ENCODE results near the gene SH3BP2. TPM values are rescaled to one million over a fixed set of nuclear protein-coding genes. Genes with fewer than 3 reads are reported as not detected.

The SH3BP2 gene
- polyA plus RNA-seq, 1 donor from 2014 or later = 87.9 TPM

GRCh38 chr4:2829933-2830451 is 37.1 kb downstream of the SH3BP2 start:
- Histone ChIP-seq H3K79me2 (replicated peaks; ENCODE audit: insufficient read depth, low read length) (no peaks in the 10 kb centered on the region), H3K9ac (ENCODE audit: low read length) (no peak overlapping the region), H3K4me2 (ENCODE audit: low read length) (no peak overlapping the region), H3K4me3 (ENCODE audit: low read length) (no peak overlapping the region), H2AFZ (ENCODE audit: low read depth, low read length) (no peak overlapping the region), H4K20me1 (ENCODE audit: insufficient read depth) (no peaks in the 10 kb centered on the region), H3K27ac (ENCODE audit: low read length) (no peak overlapping the region), H3K27me3 (ENCODE audit: insufficient read depth, low read depth, low read length) (no peaks in the 10 kb centered on the region), H3K9me3 (ENCODE audit: low read length) (no peaks in the 10 kb centered on the region), H3K36me3 (ENCODE audit: insufficient read depth, low read length) (no peaks in the 10 kb centered on the region), H3F3A (ENCODE audit: insufficient read depth, low read length, poor library complexity, severe bottlenecking) (no peaks in the 10 kb centered on the region), H3K9me2 (ENCODE audit: insufficient read depth, low read length) (no peaks in the 10 kb centered on the region)
- no peak for TF ChIP-seq EP300 (conservative IDR thresholded peaks at IDR 0.05; ENCODE audit: poor library complexity, severe bottlenecking)
- TF ChIP-seq RAD21 (conservative IDR thresholded peaks at IDR 0.05) = no peak
- no peak for TF ChIP-seq REST (IDR thresholded peaks at IDR 0.05; ENCODE audit: borderline replicate concordance)

GRCh38 chr4:2830632-2831610 is 38.0 kb downstream of the SH3BP2 start:
- Histone ChIP-seq H3K4me2 (ENCODE audit: low read length) (no peak overlapping the region), H3K27ac (ENCODE audit: low read length) (no peak overlapping the region), H3K36me3 (ENCODE audit: insufficient read depth, low read length) (no peaks in the 10 kb centered on the region), H3K9me2 (ENCODE audit: insufficient read depth, low read length) (no peaks in the 10 kb centered on the region), H3K9me3 (ENCODE audit: low read length) (no peaks in the 10 kb centered on the region), H4K20me1 (ENCODE audit: insufficient read depth) (no peaks in the 10 kb centered on the region), H3K27me3 (ENCODE audit: insufficient read depth, low read depth, low read length) (no peaks in the 10 kb centered on the region), H3F3A (ENCODE audit: insufficient read depth, low read length, poor library complexity, severe bottlenecking) (no peaks in the 10 kb centered on the region), H3K9ac (ENCODE audit: low read length) (no peak overlapping the region), H3K79me2 (replicated peaks; ENCODE audit: insufficient read depth, low read length) (no peaks in the 10 kb centered on the region), H3K4me3 (ENCODE audit: low read length) (no peak overlapping the region), H2AFZ (ENCODE audit: low read depth, low read length) (no peak overlapping the region)
- TF ChIP-seq SMC3 (conservative IDR thresholded peaks at IDR 0.05; ENCODE audit: poor library complexity) (no peak), TAF1 (IDR thresholded peaks at IDR 0.05; ENCODE audit: low read depth) (no peak), REST (IDR thresholded peaks at IDR 0.05; ENCODE audit: borderline replicate concordance) (no peak), RAD21 (conservative IDR thresholded peaks at IDR 0.05) (no peak), MXI1 (conservative IDR thresholded peaks at IDR 0.05; ENCODE audit: poor library complexity, severe bottlenecking) (no peak), EP300 (conservative IDR thresholded peaks at IDR 0.05; ENCODE audit: poor library complexity, severe bottlenecking) (no peak), CTCF (IDR thresholded peaks at IDR 0.05; ENCODE audit: poor library complexity, severe bottlenecking) (no peak), EZH2 (IDR thresholded peaks at IDR 0.05; ENCODE audit: borderline replicate concordance, insufficient read depth, low read length, poor library complexity, severe bottlenecking) (no peak), POLR2AphosphoS5 (IDR thresholded peaks at IDR 0.05) (no peak)

Data from neural cell (in vitro differentiated cells).